Adipocyte (in vitro differentiated cells): ENCODE results near the gene DMXL1.
"Not testable (repeated sequence)": the region's sequence is repeated elsewhere in the genome, so short reads cannot be mapped to it uniquely, and the experiment has no call there.

Source experiments
- DNase-seq: peaks from one replicate; pipeline ENCODE4 v3.0.0-alpha.2; 2015; ENCODE audit warnings: low read depth
- H3K27me3 ChIP-seq: replicated peaks from 2 replicates; pipeline ENCODE4 v1.7.0; 2013; ENCODE audit warnings: mild to moderate bottlenecking, low read length, moderate library complexity; ENCODE audit not compliant: control insufficient read depth, insufficient read depth
- H3K36me3 ChIP-seq: 2 replicates; pipeline ENCODE4 v1.7.0; 2013; ENCODE audit warnings: low read length, mild to moderate bottlenecking, moderate library complexity; ENCODE audit not compliant: control insufficient read depth, insufficient read depth, severe bottlenecking
- H3K4me1 ChIP-seq: 2 replicates; pipeline ENCODE4 v1.7.0; 2013; ENCODE audit warnings: mild to moderate bottlenecking, low read length, moderate library complexity; ENCODE audit not compliant: control insufficient read depth, insufficient read depth
- H3K4me3 ChIP-seq: 2 replicates; pipeline ENCODE4 v1.7.0; 2013; ENCODE audit warnings: mild to moderate bottlenecking, low read length, moderate library complexity
- H3K9ac ChIP-seq: 2 replicates; pipeline ENCODE4 v1.7.0; 2013; ENCODE audit warnings: mild to moderate bottlenecking, low read length, moderate library complexity
- H3K9me3 ChIP-seq: 2 replicates; pipeline ENCODE4 v1.7.0; 2013; ENCODE audit warnings: mild to moderate bottlenecking, low read length, moderate library complexity; ENCODE audit not compliant: control insufficient read depth

The DMXL1 gene

DNA sequence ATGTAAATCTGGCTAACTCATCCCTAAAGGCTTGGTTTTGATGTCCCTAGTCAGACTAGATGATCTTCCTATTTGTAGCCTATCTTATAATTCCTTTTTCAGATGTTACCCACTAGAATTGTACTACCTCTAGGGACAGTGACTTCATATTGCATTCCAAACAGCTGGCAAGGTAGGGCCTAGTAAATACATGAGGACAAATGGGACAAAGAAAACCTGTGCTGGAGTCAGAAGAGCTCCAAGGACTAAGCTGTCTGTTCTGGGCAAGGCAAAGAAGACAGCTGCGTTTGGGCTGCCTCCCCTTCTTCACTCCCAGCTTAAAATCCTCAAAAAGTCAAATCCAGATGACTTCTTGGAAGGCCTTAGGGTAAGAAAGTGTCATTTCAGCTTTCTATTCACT, 10.0 kb downstream of the DMXL1 start:
- Histone ChIP-seq H3K4me3 (no peak overlapping the region), H3K4me1 (peaks cover 5% of the 10 kb centered on the region), H3K36me3 (no peaks in the 10 kb centered on the region), H3K9me3 (no peaks in the 10 kb centered on the region), H3K9ac (no peak overlapping the region), H3K27me3 (no peaks in the 10 kb centered on the region)
- no peak for DNase-seq

DNA sequence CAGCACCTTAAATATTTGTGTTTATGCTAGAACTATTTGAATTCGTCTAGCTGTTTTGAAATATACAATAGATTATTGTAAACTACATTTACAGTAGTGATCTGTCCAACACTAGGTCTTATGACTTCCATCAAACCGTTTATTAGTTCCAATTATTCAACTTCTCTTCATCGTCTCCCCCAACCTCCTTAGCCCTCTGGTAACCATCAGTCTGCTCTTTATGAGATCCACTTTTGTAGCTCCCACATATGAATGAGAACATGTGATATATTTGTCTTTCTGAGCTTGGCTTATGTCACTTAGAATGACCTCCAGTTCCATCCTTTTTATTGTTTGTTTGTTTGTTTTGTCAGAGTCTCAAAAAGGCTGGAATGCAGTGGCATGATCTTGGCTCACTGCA, 11.8 kb downstream of the DMXL1 start:
- Histone ChIP-seq H3K9ac (no peak overlapping the region), H3K9me3 (peaks cover 3% of the 10 kb centered on the region), H3K4me3 (no peak overlapping the region), H3K36me3 (no peaks in the 10 kb centered on the region), H3K4me1 (peaks cover 5% of the 10 kb centered on the region), H3K27me3 (no peaks in the 10 kb centered on the region)
- DNase-seq: no peak

DNA sequence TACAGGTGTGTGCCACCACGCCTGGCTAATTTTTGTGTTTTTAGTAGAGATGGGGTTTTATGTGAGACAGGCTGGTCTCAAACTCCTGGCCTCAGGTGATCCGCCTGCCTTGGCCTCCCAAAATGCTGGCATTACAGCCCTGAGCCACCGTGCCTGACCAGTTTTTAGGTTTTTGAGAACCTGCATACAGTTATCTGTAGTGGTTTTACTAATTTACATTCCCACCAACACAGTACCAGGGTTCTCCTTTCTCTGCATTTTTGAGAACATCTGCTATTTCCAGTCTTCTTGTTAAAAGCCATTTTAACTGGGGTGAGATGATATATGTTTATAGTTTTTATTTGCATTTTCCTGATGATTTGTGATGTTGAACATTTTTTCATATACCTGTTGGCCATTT, 12.8 kb downstream of the DMXL1 start:
- H3K4me1 ChIP-seq: peaks cover 5% of the 10 kb centered on the region
- no peak overlapping the region for H3K4me3 ChIP-seq
- H3K9ac ChIP-seq: no peak overlapping the region
- peaks cover 3% of the 10 kb centered on the region for H3K9me3 ChIP-seq
- no peaks in the 10 kb centered on the region for H3K36me3 ChIP-seq
- no peak for DNase-seq
- H3K27me3 ChIP-seq: no peaks in the 10 kb centered on the region

DNA sequence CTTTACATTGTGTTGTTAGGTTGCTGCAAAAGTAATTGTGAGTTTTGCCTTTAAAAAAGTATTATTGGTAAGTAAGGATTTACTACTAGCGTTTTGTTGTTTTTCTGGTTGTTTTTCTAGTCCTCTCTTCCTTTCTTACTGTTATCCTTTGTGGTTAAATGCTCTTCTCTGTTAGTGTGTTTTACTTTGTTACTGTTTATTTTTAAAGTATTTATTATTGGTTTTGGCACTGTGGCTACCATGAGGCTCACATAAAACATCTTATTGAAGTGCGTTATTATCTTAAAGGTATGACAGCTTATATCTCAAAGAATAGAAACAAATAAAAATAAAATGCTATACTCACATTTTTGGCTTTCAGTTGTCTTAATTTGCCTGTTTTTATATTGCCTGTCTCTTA, 17.6 kb downstream of the DMXL1 start:
- Histone ChIP-seq H3K27me3 (no peaks in the 10 kb centered on the region), H3K4me1 (no peaks in the 10 kb centered on the region), H3K9me3 (peaks cover 3% of the 10 kb centered on the region), H3K9ac (no peak overlapping the region), H3K36me3 (no peaks in the 10 kb centered on the region), H3K4me3 (no peak overlapping the region)
- no peak for DNase-seq

DNA sequence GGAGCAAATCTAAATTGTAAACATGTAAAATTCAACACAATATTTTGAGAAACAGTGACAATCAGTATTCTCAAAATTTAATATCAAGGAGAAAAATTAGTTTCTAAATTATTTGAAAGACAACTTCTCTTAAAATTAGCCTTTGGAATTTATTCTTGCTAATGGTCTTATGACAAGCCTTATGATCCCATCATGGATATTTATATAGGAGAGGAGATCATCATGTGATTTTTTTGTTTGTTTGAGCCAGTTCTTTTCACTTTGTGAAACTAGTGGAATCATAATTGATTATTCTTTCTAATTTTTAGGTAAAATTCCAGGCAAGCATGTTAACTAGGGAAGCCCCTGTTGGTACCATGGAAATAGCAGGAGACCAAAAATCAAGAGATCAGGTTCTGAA, 24.7 kb downstream of the DMXL1 start:
- Histone ChIP-seq H3K27me3 (no peaks in the 10 kb centered on the region), H3K4me3 (no peak overlapping the region), H3K9me3 (no peaks in the 10 kb centered on the region), H3K4me1 (no peaks in the 10 kb centered on the region), H3K9ac (no peak overlapping the region), H3K36me3 (peaks cover 14% of the 10 kb centered on the region)
- no peak for DNase-seq

DNA sequence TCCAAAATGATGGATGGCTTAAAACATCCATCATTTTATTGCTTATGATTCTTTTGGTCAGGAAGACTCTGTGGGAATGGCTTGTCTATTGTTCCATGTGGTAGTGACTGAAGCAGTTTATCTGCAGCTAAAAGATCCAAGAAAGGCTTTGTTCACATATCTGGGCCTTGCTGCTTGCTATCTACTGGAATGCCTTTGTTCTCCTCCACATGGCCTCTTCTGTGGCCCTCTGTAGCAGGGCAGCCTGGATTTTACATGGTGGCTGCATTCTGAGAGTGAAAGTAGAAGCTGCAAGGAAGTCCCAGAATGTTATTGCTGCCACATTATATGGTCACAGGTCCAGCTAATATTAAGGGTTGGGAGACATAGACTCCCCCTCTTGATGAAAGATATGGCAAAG, 35.1 kb downstream of the DMXL1 start:
- H3K9ac ChIP-seq: no peak overlapping the region
- no peak for DNase-seq
- H3K9me3 ChIP-seq: no peaks in the 10 kb centered on the region
- no peak overlapping the region for H3K4me3 ChIP-seq
- peaks cover 19% of the 10 kb centered on the region for H3K36me3 ChIP-seq
- H3K27me3 ChIP-seq: no peaks in the 10 kb centered on the region
- no peaks in the 10 kb centered on the region for H3K4me1 ChIP-seq

DNA sequence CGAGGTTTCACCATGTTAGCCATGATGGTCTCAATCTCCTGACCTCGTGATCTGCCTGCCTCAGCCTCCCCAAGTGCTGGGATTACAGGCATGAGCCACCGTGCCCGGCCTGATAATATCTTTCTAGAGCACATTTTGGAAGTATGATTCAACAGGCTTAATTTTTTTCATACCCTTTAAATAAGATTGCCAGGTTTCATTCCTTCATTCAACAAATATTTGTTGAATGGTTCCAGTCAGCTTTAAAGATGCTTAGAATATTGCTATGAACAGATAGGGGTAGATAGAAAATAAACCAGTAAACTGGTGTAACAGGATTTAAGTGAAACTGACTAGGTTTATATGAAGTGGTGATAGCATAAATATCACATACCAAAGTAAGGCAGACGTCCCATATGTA, 41.3 kb downstream of the DMXL1 start:
- Histone ChIP-seq H3K9me3 (no peaks in the 10 kb centered on the region), H3K36me3 (peaks cover 42% of the 10 kb centered on the region), H3K9ac (no peak overlapping the region), H3K4me1 (no peaks in the 10 kb centered on the region), H3K27me3 (no peaks in the 10 kb centered on the region), H3K4me3 (no peak overlapping the region)
- no peak for DNase-seq

DNA sequence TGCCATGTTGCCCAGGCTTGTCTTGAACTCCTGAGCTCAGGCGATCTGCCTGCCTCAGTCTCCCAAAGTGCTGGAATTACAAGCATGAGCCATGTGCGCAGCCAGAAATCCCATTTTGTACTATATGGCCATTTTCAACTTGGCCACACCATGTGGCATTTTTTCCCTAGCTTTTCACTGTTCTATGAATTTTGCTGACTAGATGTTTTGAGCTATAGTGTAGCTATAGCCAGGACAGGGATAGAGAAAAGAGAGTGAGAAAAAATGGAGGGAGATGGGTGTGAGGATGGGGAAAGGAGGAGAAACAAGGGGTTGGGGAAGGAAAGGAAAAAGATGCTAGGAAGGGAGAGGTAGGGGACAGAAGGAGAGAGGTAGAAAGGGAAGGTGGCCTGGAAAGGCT, 46.4 kb downstream of the DMXL1 start:
- DNase-seq: no peak
- H3K9ac ChIP-seq: no peak overlapping the region
- H3K27me3 ChIP-seq: no peaks in the 10 kb centered on the region
- H3K36me3 ChIP-seq: peaks cover 50% of the 10 kb centered on the region
- no peak overlapping the region for H3K4me3 ChIP-seq
- H3K9me3 ChIP-seq: no peaks in the 10 kb centered on the region
- no peaks in the 10 kb centered on the region for H3K4me1 ChIP-seq

DNA sequence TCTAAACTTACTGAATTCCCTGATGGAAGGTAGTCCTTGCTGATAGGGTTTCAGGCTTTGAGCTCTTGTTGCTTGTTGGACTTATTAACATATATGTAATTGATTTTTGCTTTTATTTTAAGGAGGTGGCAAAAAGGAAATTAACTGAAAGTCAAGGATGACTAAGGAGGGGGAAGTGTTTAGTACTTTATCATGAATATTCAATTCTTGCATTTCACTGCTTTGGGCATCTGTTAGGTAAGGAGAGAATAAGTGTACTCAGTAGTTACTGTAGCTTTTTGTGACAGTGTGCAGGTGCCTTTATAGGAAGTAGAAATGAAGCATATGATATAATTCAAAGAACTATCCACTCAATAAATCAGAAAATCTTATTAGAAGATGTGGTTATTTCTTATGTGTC, 47.1 kb downstream of the DMXL1 start:
- Histone ChIP-seq H3K9me3 (no peaks in the 10 kb centered on the region), H3K27me3 (no peaks in the 10 kb centered on the region), H3K9ac (no peak overlapping the region), H3K4me1 (no peaks in the 10 kb centered on the region), H3K4me3 (no peak overlapping the region), H3K36me3 (peaks cover 49% of the 10 kb centered on the region)
- DNase-seq: no peak

DNA sequence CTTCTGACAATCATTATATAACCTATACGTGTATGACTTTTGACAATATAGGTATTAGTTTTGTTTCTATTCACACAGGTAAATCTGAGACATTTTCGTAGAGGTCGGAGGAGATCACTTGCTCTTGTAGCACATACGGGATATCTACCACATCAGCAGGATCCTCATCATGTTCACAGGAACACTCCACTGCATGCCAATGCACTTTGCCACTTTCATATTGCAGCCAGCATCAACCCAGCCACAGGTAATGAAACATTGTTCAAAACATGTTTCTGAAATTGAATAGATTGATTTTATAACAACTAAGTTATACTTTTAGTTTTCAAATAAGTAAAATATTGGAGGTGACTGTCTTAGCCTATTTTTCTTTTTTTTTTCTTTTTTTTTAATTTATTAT, 50.0 kb downstream of the DMXL1 start:
- peaks cover 48% of the 10 kb centered on the region for H3K36me3 ChIP-seq
- no peaks in the 10 kb centered on the region for H3K27me3 ChIP-seq
- no peak overlapping the region for H3K9ac ChIP-seq
- H3K4me3 ChIP-seq: no peak overlapping the region
- no peaks in the 10 kb centered on the region for H3K9me3 ChIP-seq
- no peaks in the 10 kb centered on the region for H3K4me1 ChIP-seq
- DNase-seq: no peak

DNA sequence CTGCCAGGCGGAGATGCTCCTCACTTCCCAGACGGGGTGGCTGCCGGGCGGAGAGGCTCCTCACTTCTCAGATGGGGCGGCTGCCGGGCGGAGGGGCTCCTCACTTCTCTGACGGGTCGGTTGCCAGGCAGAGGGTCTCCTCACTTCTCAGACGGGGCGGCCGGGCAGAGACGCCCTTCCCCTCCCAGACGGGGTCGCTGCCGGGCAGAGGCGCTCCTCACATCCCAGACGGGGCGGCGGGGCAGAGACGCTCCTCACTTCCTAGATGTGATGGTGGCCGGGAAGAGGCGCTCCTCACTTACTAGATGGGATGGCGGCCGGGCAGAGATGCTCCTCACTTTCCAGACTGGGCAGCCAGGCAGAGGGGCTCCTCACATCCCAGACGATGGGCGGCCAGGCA, 51.6 kb downstream of the DMXL1 start:
- not testable (repeated sequence) for H3K9ac ChIP-seq, H3K9me3 ChIP-seq, H3K4me1 ChIP-seq, DNase-seq, H3K4me3 ChIP-seq, H3K27me3 ChIP-seq
- H3K36me3 ChIP-seq: peaks cover 37% of the 10 kb centered on the region

DNA sequence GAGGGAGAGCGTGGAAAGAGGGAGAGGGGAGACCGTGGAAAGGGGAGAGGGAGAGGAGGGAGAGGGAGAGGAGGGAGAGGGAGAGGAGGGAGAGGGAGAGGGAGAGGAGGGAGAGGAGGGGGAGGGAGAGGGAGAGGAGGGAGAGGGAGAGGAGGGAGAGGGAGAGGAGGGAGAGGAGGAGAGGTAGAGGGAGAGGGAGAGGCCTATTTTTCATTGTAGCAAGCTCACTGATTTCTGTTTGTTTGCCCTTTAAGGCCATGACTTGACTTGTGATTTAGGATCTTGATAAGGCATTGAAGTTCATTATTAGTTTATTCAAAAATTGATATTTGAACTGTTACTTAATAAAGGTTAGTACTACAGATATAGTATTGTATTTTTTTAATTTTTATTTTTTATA, 52.4 kb downstream of the DMXL1 start:
- DNase-seq: no peak
- no peak overlapping the region for H3K9ac ChIP-seq
- peaks cover 33% of the 10 kb centered on the region for H3K36me3 ChIP-seq
- H3K27me3 ChIP-seq: no peaks in the 10 kb centered on the region
- H3K4me3 ChIP-seq: no peak overlapping the region
- H3K9me3 ChIP-seq: no peaks in the 10 kb centered on the region
- no peaks in the 10 kb centered on the region for H3K4me1 ChIP-seq
